Keratinocyte (primary cell): ENCODE results near the gene PTPRD.

ENCODE experiments used
- EZH2 ChIP-seq: IDR thresholded peaks from one replicate; pipeline ENCODE4 v1.6.1; 2012; ENCODE audit warnings: inconsistent platforms, mild to moderate bottlenecking, low read length, moderate library complexity
- TF ChIP-seq, protein P1 (sequence below), 3 experiments: IDR thresholded peaks in 1 of 3; conservative IDR thresholded peaks in 1 of 3; optimal IDR thresholded peaks in 1 of 3; 2 replicates in 2 of 3; 3 replicates in 1 of 3; pipeline versions ENCODE3 to v1.5.1; 2011; ENCODE audit warnings: low read length in 3 of 3, mild to moderate bottlenecking in 3 of 3, moderate library complexity in 2 of 3, control low read depth in 1 of 3, inconsistent platforms in 1 of 3; ENCODE audit not compliant: insufficient read depth in 2 of 3; ENCODE audit errors: extremely low read depth in 1 of 3

DNA sequence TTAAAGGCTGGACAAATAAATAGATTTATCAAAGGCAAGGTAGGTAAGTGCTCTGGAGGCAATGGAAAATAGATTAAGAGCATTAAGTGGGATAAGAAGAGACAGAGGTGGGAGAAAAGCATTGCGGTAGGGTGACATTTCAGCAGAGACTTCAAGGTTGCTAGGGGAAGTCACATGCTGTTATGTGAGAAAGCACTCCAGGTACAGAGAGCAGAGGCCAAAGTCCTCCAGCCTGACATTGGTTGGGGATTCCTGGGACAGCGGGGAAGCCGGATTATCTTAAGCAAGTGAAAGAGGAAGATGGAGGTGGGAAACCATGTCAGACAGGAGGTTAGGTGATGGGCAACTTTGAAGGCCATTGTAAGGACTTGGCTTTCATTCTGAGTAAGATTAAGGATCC is 1222.9 kb downstream of the PTPRD start:
- TF ChIP-seq, protein P1, sequence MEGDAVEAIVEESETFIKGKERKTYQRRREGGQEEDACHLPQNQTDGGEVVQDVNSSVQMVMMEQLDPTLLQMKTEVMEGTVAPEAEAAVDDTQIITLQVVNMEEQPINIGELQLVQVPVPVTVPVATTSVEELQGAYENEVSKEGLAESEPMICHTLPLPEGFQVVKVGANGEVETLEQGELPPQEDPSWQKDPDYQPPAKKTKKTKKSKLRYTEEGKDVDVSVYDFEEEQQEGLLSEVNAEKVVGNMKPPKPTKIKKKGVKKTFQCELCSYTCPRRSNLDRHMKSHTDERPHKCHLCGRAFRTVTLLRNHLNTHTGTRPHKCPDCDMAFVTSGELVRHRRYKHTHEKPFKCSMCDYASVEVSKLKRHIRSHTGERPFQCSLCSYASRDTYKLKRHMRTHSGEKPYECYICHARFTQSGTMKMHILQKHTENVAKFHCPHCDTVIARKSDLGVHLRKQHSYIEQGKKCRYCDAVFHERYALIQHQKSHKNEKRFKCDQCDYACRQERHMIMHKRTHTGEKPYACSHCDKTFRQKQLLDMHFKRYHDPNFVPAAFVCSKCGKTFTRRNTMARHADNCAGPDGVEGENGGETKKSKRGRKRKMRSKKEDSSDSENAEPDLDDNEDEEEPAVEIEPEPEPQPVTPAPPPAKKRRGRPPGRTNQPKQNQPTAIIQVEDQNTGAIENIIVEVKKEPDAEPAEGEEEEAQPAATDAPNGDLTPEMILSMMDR (optimal IDR thresholded peaks at IDR 0.05 in 1 of 3, IDR thresholded peaks at IDR 0.05 in 1 of 3, conservative IDR thresholded peaks at IDR 0.05 in 1 of 3; ENCODE audit: extremely low read depth in 1 of 3, insufficient read depth in 2 of 3, low read length in 3 of 3): no peak
- TF ChIP-seq EZH2: no peak
